Hepatic stellate cell (primary cell): ENCODE data around the gene TMED9.

Experiments used
- DNase-seq: peaks from one replicate; pipeline ENCODE4 v3.0.0; 2011; ENCODE audit warnings: low spot score

The TMED9 gene

DNA sequence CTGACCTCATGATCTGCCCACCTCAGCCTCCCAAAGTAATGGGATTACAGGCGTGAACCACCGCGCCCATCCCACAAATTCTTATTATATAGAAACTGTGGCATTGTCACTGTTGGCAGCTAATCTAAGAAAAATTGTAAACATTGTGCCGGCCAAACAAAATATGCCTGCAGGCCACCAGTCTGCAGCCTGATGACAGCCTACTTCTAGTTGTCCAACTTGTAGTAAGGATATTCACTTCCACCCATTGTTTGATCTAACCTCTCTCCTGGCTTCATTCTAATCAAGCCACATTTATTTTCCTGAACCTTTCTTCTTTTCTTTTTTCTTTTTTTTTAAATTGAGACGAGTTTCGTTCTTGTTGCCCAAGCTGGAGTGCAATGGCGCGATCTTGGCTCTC lies 13.7 kb upstream of the TMED9 start:
- no peak for DNase-seq

DNA sequence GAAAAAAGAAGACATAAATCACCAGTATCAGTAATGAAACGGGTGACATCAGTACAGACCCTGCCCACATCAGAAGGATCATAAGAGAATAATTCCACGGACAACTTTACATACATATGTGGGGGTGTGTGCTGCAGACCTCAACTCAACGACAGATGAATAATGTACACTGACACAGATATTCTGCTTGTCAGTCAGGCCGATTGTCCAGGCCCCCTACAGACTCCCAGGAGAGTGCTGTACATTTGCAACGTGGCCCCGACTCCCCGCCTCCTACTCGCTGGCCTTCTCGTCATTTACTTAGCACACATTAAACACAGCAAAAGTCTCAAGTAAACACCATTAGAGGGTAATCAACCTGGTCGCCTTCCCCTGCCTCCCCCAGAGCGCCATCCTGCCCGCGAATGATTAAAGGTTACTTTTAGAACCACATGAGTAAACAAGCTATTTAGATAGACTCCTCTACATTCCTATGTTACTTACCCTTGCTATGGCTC lies 3.5 kb upstream of the TMED9 start:
- no peak for DNase-seq

DNA sequence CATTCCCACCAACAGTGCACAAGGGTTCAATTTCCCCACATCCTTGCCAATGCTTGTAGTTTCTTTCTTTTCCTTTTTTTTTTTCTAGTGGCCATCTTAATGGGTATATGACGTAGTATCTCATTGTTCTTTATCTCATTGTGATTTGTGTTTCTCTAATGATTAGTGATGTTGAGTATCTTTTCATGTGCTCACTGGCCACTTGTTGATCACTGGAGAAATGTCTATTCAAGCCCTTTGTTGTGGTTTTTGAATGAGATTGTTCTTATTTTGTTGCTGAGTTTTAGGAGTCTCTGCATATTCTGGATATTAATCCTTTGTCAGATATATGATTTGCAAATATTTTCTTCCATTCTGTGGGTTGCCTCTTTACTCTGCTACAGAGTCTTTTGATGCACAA lies 1.6 kb upstream of the TMED9 start:
- DNase-seq = no peak

DNA sequence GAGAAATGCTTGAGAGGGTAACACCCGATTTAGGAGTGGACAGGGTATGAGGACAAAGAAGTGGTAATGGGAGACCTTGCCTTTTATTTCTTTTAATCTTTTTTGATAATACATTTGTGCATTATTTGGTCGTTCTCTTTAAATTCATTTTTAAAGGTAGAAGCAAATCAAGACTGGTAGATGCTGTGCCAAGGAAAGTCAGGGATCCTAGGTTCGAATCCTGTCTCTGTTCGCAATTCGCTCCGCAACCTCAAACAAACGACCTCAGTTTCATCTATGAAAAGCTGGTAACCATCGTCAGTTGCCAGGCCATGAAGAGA lies 353 bp upstream of the TMED9 start:
- no peak for DNase-seq

DNA sequence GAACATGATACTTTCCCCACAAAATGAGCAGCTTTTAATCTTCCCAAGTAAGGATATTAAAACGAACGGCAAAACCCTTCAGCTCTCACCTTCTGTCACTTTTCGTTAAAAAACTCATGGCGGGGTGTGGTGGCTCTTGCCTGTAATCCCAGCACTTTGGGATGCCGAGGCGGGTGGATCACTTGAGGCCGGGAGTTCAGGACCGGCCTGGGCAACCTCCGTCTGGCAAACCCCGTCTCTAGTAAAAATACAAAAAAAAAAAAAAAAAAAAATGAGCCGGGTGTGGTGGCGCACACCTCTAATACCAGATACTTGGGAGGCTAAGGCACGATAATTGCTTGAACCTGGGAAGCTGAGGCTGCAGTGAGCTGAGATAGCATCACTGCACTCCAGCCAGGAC lies 902 bp downstream of the TMED9 start:
- no peak for DNase-seq

DNA sequence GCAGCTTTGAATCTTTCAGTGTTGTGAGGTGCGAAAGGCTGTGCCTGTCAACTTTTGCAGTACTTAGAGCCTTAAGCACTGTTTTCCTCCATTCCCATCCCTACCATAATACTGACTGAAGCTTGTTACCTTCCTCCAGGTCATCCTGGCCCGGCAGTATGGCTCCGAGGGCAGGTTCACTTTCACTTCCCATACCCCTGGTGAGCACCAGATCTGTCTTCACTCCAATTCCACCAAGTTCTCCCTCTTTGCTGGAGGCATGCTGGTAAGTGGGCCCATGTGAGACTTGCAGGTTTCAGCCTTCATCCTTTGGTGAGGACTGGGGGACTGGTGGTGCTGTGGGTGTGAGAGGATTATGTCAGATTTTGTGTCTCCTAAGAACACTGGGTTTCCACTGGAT lies 1.5 kb downstream of the TMED9 start:
- no peak for DNase-seq

DNA sequence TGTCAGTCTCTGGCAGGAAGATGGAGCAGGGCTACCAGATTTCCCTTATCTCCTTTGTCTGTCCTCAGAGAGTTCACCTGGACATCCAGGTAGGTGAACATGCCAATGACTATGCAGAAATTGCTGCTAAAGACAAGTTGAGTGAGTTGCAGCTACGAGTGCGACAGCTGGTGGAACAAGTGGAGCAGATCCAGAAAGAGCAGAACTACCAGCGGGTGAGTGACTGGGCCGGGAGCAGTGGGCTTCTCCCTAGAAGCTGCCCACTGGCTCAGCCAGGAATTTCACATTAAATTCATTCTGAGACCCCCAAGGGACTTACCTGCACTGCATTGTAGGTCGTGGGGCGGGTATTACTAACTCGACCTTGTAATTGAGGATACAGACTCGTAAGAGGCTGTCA lies 2.1 kb downstream of the TMED9 start:
- no peak for DNase-seq

DNA sequence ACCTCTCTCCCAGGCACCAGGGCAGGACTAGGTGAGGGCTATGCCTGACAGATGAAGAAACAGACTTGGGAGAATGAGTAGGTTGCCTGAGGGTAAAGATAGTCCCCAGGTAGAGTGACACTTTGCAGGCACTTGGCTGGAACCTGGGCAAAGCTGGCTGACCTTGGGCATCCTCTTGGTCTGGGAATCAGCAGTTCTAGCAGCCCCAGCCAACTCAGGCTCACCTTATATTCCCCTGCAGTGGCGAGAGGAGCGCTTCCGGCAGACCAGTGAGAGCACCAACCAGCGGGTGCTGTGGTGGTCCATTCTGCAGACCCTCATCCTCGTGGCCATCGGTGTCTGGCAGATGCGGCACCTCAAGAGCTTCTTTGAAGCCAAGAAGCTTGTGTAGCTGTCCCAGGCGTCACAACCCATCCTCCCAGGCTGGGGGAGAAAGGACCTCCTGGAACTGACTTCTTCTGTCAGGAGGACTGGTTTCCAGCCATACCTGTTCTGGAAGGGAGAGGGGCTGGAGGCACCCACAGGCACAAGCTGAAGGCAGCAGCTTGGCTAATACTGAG lies 3.1 kb downstream of the TMED9 start:
- DNase-seq = no peak

DNA sequence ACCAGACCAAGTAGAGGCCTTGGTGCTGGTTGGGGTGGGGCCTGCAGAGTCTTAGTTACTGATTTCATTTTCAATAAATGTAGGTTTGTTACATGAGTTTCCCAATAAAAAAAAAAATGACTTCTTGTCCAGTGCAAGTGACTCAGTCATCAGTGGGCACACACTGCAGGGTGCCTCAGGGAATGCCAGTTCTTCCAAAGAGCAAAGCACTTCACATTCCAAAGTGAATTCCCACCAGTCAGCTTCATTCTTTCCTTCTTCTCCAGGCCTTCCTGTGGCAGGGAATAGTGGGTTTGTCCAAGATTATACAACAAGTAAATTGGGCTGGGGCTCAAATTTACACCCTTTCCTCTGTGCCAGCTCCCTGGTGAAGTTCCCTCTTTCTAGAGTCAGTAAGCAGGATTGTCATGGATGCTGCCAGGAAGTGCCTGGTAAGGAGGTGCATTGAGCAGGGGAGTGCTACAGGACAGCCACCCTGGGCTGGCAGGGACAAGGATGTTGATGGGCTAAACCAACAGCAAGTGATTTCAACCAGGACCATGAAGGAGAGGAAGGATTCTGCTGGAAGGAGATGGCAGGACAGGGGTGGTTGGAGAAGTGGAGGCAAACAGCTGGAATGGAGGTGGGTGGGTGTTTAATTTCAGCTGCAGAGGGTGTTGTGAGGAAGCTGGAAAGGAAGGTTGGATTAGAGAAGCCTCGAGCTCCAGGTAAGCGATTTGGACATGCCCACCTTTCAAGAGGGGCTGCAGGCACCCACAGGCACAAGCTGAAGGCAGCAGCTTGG lies 4.2 kb downstream of the TMED9 start:
- no peak for DNase-seq

DNA sequence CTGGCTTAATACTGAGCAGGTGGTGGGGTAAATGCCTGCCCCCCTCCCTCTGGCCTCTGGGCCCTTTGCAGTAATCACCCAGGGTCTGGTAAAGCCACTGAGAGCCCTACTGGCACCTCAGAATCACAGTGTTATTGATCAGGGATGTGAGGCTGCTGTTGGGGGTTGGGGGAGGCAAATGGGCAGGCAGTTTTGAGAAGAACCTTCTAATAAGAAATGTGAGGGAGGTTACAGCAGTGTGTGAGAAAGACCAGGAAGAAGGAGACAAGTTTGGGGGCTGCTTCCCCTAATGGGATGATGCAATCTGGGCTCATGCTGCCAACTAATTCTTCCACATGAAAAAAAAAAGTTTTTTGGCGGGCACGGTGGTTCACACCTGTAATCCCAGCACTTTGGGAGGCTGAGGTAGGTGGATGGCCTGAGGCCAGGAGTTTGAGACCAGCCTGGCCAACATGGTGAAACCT lies 4.8 kb downstream of the TMED9 start:
- no peak for DNase-seq

DNA sequence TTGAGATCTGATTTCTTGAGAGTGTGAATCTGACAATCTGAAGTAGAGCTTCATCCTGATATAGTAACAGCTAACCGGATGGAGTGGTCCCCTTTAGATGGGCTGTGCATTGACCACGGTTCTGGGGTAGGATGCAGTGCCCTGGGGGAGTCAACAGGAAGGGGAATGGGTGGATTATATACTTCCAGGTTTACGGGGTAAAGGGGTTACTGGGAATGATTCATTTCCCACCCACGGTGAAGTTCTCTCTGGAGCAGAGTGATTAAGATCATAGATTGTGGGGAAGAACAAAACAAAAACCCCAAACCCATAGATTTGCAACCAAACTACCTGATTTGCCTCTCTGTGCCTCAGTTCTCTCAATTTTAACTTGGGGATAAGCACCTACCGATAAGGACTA lies 6.5 kb downstream of the TMED9 start:
- DNase-seq = no peak

DNA sequence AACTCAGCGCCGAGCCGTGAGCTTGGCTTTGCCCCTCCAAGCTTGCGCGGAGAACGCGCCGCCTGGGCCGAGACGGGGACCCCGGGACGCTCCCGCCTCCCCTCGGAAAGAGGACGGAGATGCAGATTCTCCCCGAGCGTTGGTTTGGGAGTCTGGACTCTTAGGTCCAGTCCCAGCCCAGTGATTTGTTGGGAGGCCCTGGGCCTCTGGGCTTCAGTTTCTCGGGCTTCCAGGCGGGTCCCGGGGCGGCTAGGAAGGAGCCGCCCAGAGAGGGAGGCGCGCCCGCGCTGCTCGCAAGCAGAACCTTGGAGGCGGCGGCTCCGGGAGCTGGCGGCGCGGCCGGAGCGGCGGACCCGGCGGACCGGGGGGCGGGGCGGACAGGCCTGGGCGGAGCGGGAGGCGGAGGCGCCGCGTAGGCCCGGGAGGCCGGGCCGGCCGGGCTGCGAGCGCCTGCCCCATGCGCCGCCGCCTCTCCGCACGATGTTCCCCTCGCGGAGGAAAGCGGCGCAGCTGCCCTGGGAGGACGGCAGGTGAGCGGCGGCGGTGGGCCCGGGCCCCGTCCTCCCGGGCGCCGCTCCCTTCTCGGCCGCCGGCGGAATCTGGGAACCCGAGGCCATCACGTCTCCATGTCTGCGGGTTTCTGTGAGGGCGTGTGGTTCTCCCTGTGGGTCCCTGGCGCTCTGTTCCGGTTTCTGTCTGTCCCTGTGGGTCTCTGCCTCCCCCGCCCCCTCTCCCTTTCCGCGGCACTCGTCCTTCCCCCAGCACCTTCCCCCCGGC lies 7.9 kb downstream of the TMED9 start, which contains the start of gene B4GALT7:
B4GALT7 (plus strand) TSS at position 402 of the 777 bp plus-strand sequence; CDS start at position 481, 79 bp downstream.
- peak; percentile 80 for DNase-seq

DNA sequence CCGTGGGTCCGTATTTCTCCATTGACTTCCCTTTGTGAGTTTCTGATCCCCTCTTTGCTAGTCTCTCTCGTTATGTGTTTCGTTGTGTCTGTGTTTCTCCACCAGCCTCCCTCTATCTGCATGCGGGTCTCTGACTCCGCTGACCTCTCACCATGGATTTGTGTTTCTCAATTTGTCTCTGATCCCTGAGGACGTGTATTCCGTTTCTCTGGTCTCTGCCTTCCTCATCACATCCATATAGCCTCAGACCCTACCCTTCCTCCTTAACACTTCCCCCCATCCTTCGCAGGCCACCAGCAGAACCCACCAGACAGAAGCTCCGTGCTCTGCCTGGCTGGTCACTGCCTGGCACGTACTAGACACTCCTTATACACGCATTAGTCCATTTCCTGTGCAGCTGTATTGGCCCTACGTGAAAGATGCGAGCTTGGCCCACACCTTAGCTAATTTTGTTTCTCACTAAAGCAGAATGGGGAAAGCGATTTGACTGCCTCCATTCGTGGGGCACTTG lies 8.6 kb downstream of the TMED9 start:
- DNase-seq = peak; percentile 29

DNA sequence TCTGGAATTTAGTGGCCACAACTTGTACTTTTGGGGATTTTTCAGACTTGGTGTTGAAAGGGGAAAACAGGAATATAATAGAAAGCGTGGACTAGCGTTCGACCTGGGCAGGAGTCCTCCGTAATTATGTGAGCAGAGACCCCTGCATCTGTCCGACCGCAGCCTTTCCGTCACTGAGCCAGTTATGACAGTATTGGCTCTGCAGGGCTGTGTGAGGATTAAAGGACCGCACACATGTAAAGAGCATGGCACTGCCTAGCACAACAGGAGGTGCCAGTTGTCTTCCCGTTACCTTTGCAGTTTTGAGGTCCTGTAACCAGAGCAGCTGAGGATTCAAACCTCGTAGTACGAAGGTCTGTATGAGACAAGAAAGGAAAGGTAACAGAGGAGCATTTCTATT lies 9.1 kb downstream of the TMED9 start:
- no peak for DNase-seq

DNA sequence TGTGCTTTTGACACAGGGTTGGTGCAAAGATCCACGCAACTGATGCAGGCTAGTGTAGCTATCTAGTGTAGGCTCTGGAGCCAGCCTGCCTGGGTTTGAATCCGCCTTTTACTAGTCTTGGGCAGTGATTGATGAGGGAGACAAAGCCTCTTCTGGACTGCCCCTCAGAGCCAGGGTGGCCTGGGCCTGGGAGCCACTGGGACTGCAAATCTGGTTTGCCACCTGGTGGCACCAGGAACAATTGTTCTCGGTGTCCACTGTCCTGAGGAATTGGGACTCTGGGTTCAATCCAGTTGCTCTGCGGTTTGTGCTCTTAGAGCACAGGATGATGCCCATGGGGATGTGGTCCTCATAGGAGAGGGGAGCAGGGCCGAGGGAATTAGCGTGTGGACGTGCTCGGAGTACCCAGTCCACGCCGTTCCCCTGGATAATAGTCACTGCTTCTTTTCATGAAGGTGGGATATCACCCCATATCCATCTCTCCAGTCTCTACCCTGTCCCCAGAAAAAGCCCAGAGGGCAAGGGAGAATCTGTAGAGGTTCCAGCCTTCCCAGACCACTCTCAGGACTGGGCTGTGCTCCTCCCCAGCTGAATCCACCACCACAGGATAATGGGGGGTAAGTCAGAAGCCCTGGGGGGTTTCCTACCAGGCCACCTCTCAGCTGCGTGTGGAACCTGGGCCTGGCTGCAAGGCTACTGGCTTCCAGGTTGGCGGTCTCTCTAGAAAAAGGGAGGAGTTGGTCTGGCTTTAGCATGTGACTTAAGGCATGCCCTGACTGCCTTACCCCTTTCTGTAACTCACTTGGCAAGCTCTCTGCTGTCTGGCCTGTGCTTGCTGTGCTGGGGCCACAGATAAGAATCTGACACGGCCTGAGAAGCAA lies 9.8 kb downstream of the TMED9 start:
- DNase-seq = no peak

DNA sequence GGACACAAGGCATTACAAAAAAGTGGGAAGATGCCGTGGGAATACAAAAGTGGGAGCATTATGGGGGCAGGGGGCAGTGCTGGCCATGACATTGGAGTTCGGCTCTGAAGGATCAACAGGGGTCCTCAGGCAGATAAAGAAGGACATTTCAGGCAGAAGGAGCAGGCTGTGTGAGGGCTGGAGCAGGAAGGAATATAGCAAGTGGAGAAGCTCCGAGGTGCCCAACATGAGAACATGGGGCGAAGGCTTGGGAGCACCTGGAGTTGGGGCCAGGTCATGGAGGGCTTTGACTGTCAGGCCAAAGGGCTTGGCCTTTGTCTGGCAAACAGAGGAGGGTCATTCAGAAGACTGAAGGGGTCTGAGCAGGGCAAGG lies 10.4 kb downstream of the TMED9 start:
- DNase-seq = no peak

DNA sequence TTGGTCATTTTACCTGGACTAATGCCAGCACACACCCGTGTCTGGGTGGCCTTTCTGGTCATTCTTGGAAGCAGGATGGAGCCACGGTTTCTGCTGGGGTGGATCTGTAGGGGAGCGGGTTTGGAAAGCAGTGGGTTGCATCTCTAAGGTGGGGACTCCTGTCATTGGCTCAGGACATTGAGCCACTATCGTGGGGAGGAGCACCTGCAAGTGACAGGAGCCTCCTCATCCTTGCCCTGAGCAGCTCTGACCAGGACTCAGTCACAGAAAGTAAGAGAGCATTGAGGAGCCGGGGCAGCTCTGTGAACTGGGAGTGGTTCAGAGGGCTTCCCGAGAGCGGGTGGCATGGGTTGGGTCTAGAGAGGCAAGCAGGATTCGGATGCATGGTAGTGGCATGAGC lies 11.6 kb downstream of the TMED9 start:
- no peak for DNase-seq

DNA sequence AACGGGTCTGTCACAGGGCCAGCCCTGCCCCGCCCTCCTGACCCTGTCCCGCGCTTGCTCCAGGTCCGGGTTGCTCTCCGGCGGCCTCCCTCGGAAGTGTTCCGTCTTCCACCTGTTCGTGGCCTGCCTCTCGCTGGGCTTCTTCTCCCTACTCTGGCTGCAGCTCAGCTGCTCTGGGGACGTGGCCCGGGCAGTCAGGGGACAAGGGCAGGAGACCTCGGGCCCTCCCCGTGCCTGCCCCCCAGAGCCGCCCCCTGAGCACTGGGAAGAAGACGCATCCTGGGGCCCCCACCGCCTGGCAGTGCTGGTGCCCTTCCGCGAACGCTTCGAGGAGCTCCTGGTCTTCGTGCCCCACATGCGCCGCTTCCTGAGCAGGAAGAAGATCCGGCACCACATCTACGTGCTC lies 12.1 kb downstream of the TMED9 start:
- no peak for DNase-seq

DNA sequence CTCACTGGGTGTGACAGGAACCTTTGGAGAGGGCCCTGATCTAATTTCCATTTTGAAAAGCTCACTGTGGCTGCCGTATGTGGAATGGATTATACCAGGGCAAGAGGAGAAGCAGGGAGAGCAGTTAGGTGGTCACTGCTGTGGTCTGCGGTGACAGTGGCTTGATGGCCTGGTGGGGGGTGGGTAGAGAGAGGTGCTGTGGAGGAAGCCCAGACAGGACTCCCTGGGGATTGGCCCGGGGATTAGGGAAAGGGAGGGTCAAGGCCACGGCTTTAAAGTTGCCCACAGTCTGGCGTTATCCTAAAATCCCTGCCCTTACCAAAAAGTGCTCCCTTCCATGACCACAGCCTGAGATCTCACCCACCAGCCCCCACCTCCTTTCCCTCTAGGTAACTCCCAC lies 12.7 kb downstream of the TMED9 start:
- no peak for DNase-seq

DNA sequence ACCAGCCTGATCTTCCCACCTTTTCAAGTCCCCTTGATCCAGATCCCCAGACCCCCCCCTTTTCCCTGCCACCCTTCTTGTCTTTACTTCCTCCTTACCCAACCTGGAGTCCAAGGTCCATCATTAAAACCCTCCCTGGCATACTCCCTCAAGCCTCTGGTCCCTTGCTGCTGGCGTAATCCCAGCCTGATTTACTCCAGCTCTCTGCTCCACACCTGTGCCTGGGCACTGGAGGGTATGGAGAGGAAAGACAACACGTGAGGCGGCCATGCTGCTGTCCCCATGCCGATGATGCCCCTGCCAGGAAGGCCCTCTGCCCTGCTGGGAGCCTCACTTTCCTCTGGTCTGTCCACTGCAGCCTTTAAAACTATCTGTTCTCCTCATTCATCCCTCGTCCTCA lies 13.1 kb downstream of the TMED9 start:
- no peak for DNase-seq

DNA sequence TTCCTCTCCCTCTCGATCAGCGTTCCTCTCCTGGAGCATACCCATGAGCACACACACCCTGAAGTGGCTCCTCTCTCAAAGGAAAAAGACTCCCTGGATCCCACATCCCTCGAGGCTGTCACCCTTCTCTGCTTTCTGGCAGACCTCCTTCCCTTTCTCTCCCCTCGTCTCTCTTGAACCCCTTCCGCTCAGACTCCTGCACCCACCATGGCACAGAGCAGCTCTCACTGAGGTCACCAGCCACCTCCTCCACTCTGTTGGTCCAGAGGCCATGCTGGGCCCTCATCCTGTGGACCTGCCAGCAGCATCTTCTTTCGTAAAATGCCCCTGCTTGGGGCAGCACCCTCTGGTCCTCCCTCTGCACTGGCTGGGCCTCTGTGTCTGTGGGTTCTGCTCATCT lies 13.7 kb downstream of the TMED9 start:
- no peak for DNase-seq
